CD14-positive monocyte (primary cell): ENCODE measurements around the gene CNTFR. TPM values are rescaled to one million over a fixed set of nuclear protein-coding genes. Genes with fewer than 3 reads are reported as not detected.

Experiments
- DNase-seq, 3 donors: peaks; one replicate each; pipeline ENCODE4 v3.0.0-alpha.2; 2011 to 2022
- H2AFZ ChIP-seq: 2 replicates; pipeline ENCODE4 v1.6.0; 2012; ENCODE audit warnings: mild to moderate bottlenecking, low read depth, low read length, inconsistent platforms; ENCODE audit not compliant: insufficient read depth, poor library complexity, severe bottlenecking
- H3K27ac ChIP-seq, 2 donors: 1 replicate in 1 of 2; 2 replicates in 1 of 2; pipeline ENCODE4 v1.5.1; 2012 to 2013; ENCODE audit warnings: low read length in 2 of 2, control low read depth in 1 of 2, inconsistent platforms in 1 of 2, low read depth in 1 of 2, mild to moderate bottlenecking in 1 of 2
- H3K27me3 ChIP-seq, 2 donors: one replicate each; pipeline versions ENCODE4 v1.6.0 to v1.6.1; 2011 to 2013; ENCODE audit warnings: low read length in 2 of 2; ENCODE audit not compliant: control insufficient read depth in 2 of 2, insufficient read depth in 2 of 2
- H3K36me3 ChIP-seq, 2 donors: replicated peaks in 1 of 2; 1 replicate in 1 of 2; 2 replicates in 1 of 2; pipeline versions ENCODE4 v1.5.1 to v1.6.1; 2012 to 2013; ENCODE audit warnings: low read length in 2 of 2, control low read depth in 1 of 2, inconsistent platforms in 1 of 2, mild to moderate bottlenecking in 1 of 2; ENCODE audit not compliant: insufficient read depth in 2 of 2, control insufficient read depth in 1 of 2
- H3K4me1 ChIP-seq, 2 donors: 1 replicate in 1 of 2; 2 replicates in 1 of 2; pipeline versions ENCODE4 v1.5.1 to v1.6.1; 2012 to 2013; ENCODE audit warnings: low read length in 2 of 2, control low read depth in 1 of 2, inconsistent platforms in 1 of 2, mild to moderate bottlenecking in 1 of 2, moderate library complexity in 1 of 2; ENCODE audit not compliant: insufficient read depth in 2 of 2, control insufficient read depth in 1 of 2
- H3K4me2 ChIP-seq: replicated peaks from 2 replicates; pipeline ENCODE3; 2012; ENCODE audit warnings: low read length, moderate library complexity, mild to moderate bottlenecking; ENCODE audit not compliant: poor library complexity, severe bottlenecking; ENCODE audit errors: extremely low read depth
- H3K4me3 ChIP-seq, 3 experiments: fragments of 200-600 bp in 1 of 3; sonication (generic) in 1 of 3; replicated peaks in 1 of 3; 1 replicate in 2 of 3; 2 replicates in 1 of 3; pipeline ENCODE4 v1.5.1; 2011 to 2013; ENCODE audit warnings: low read length in 3 of 3, mild to moderate bottlenecking in 3 of 3, control low read depth in 2 of 3, low read depth in 2 of 3, inconsistent platforms in 1 of 3, moderate library complexity in 1 of 3
- H3K79me2 ChIP-seq: 2 replicates; pipeline ENCODE4 v1.6.0; 2012; ENCODE audit warnings: mild to moderate bottlenecking, control low read depth, inconsistent platforms, low read length, moderate library complexity; ENCODE audit not compliant: insufficient read depth
- H3K9ac ChIP-seq: 2 replicates; pipeline ENCODE4 v1.6.0; 2017; ENCODE audit warnings: low read length, mild to moderate bottlenecking; ENCODE audit not compliant: insufficient read depth, poor library complexity, severe bottlenecking
- H3K9me3 ChIP-seq, 2 donors: replicated peaks in 1 of 2; 1 replicate in 1 of 2; 2 replicates in 1 of 2; pipeline versions ENCODE4 v1.5.1 to v1.6.1; 2012 to 2013; ENCODE audit warnings: low read length in 2 of 2, control low read depth in 1 of 2; ENCODE audit not compliant: control insufficient read depth in 1 of 2, insufficient read depth in 1 of 2
- H4K20me1 ChIP-seq: 2 replicates; pipeline ENCODE4 v1.6.0; 2012; ENCODE audit warnings: mild to moderate bottlenecking, low read length, control low read depth, moderate library complexity; ENCODE audit not compliant: insufficient read depth
- H3K27ac Mint-ChIP-seq, 7 donors: one replicate each; pipeline ENCODE4 v1.8.0; 2020; ENCODE audit warnings: mild to moderate bottlenecking in 7 of 7, mixed read lengths in 7 of 7, moderate library complexity in 6 of 7, inconsistent platforms in 2 of 7
- H3K27me3 Mint-ChIP-seq, 3 donors: one replicate each; pipeline ENCODE4 v1.8.0; 2021 to 2022; ENCODE audit warnings: low read depth in 3 of 3, mild to moderate bottlenecking in 3 of 3, mixed read lengths in 3 of 3, moderate library complexity in 3 of 3, inconsistent platforms in 1 of 3
- H3K36me3 Mint-ChIP-seq, 2 donors: one replicate each; pipeline ENCODE4 v1.8.0; 2020; ENCODE audit warnings: mixed read lengths in 2 of 2, inconsistent platforms in 1 of 2, mild to moderate bottlenecking in 1 of 2
- H3K4me1 Mint-ChIP-seq: one replicate; pipeline ENCODE4 v1.8.0; 2020; ENCODE audit warnings: mild to moderate bottlenecking, mixed read lengths
- H3K4me3 Mint-ChIP-seq, 2 donors: one replicate each; pipeline ENCODE4 v1.8.0; 2020; ENCODE audit warnings: mild to moderate bottlenecking in 2 of 2, mixed read lengths in 2 of 2, moderate library complexity in 1 of 2
- H3K9me3 Mint-ChIP-seq, 7 donors: one replicate each; pipeline ENCODE4 v1.8.0; 2020 to 2022; ENCODE audit warnings: mixed read lengths in 7 of 7, mild to moderate bottlenecking in 6 of 7, moderate library complexity in 6 of 7, inconsistent platforms in 2 of 7
- WGBS: methylation state at CpG from one replicate; pipeline ENCODE4 v1.1.5; 2013; ENCODE audit warnings: missing lambda C conversion rate; ENCODE audit not compliant: insufficient coverage; 5-methylcytosine and 5-hydroxymethylcytosine counted together
- intact Hi-C, 2 donors: fragments of 100-400 bp; cut with micrococcal nuclease; formaldehyde crosslinking; loops; one replicate each; pipeline versions ENCODE4 v1.15.0 to v1.15.1; 2023
- polyA plus RNA-seq, 3 donors: library from polyadenylated mRNA; depleted of rRNA in 1 of 3; unstranded in 2 of 3; stranded (reverse) in 1 of 3; fragments of 300-500 nt in 2 of 3; fragments of >200 nt in 1 of 3; fragmentation: Illumina TruSeq in 2 of 3; gene quantifications; 1 replicate in 2 of 3; 2 replicates in 1 of 3; pipeline ENCODE4 v1.2.3, GENCODE V29; 2012 to 2021
- TF ChIP-seq, protein P1 (sequence below): fragments of 200-600 bp; IDR thresholded peaks from one replicate; pipeline ENCODE4 v1.8.0; 2022; ENCODE audit warnings: antibody characterized with exemption, mild to moderate bottlenecking

Gene CNTFR
- polyA plus RNA-seq, 3 donors = not detected

- Histone ChIP-seq H3K4me2 (no peak overlapping the region), H3K9ac (no peak overlapping the region), H2AFZ (no peak overlapping the region), H3K79me2 (no peaks in the 10 kb centered on the region), H3K36me3 (no peaks in the 10 kb centered on the region), H3K4me1 (peaks cover 41 to 48% of the 10 kb centered on the region in 2 donors), H3K27me3 (peaks cover 0 to 10% of the 10 kb centered on the region in 2 donors), H4K20me1 (no peaks in the 10 kb centered on the region), H3K27ac (no peak overlapping the region), H3K9me3 (no peaks in the 10 kb centered on the region), H3K4me3 (no peak overlapping the region)
- DNase-seq = no peak
- Mint-ChIP-seq H3K4me3 (no peak overlapping the region), H3K36me3 (peaks cover 0 to 2% of the 10 kb centered on the region in 2 donors), H3K4me1 (peaks cover 37% of the 10 kb centered on the region), H3K27ac (peak overlapping the region in 2 of 7 donors; percentile 46 to 63), H3K9me3 (peaks cover 0 to 2% (median 0%) of the 10 kb centered on the region in 7 donors), H3K27me3 (peaks cover 6 to 19% (median 14%) of the 10 kb centered on the region in 3 donors)
- WGBS = 63% methylated on average over 6 of the region's 6 CpGs
- intact Hi-C loops = no loop called here
- TF ChIP-seq, protein P1, sequence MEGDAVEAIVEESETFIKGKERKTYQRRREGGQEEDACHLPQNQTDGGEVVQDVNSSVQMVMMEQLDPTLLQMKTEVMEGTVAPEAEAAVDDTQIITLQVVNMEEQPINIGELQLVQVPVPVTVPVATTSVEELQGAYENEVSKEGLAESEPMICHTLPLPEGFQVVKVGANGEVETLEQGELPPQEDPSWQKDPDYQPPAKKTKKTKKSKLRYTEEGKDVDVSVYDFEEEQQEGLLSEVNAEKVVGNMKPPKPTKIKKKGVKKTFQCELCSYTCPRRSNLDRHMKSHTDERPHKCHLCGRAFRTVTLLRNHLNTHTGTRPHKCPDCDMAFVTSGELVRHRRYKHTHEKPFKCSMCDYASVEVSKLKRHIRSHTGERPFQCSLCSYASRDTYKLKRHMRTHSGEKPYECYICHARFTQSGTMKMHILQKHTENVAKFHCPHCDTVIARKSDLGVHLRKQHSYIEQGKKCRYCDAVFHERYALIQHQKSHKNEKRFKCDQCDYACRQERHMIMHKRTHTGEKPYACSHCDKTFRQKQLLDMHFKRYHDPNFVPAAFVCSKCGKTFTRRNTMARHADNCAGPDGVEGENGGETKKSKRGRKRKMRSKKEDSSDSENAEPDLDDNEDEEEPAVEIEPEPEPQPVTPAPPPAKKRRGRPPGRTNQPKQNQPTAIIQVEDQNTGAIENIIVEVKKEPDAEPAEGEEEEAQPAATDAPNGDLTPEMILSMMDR = no peak
Observed at GRCh38 chr9:34518110-34518616, 71.4 kb downstream of the CNTFR start.

DNA sequence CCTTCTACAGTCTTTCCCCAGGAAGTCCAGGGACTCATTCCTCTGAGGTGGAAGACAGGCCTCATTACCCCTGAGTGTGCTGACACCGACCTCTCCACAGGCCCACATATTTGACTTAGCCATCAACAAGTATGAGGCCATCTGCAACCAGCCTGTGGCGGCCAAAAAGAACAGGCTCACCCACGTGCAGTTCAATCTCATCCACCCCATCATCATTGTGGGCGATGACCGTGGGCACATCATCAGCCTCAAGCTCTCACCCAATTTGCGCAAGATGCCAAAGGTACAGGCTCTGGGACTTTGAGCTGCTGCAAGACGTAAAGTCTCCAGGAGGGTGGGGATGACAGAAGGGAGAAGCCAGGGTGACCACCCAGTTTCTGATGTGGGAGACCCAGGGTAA lies 72.3 kb downstream of the CNTFR start:
- no peaks in the 10 kb centered on the region for H3K36me3 Mint-ChIP-seq
- H3K4me1 Mint-ChIP-seq = peaks cover 32% of the 10 kb centered on the region
- TF ChIP-seq, protein P1 = no peak
- no peak for DNase-seq
- H3K4me2 ChIP-seq = no peak overlapping the region
- H3K79me2 ChIP-seq = no peaks in the 10 kb centered on the region
- intact Hi-C loops = no loop called here
- peaks cover 3 to 13% (median 9%) of the 10 kb centered on the region in 3 donors for H3K27me3 Mint-ChIP-seq
- no peaks in the 10 kb centered on the region for H3K9me3 ChIP-seq
- WGBS = 91% methylated on average over 5 of the region's 7 CpGs
- peaks cover 35 to 39% of the 10 kb centered on the region in 2 donors for H3K4me1 ChIP-seq
- peak overlapping the region in 1 of 7 donors; percentile 6 for H3K27ac Mint-ChIP-seq
- H3K9ac ChIP-seq = no peak overlapping the region
- no peak overlapping the region for H2AFZ ChIP-seq
- H3K9me3 Mint-ChIP-seq = peaks cover 0 to 2% (median 0%) of the 10 kb centered on the region in 7 donors
- H3K27ac ChIP-seq = no peak overlapping the region
- H3K4me3 Mint-ChIP-seq = no peak overlapping the region
- no peak overlapping the region for H3K4me3 ChIP-seq
- no peaks in the 10 kb centered on the region for H4K20me1 ChIP-seq
- H3K36me3 ChIP-seq = no peaks in the 10 kb centered on the region
- H3K27me3 ChIP-seq = peaks cover 0 to 6% of the 10 kb centered on the region in 2 donors
